ENCODE results near the gene TNFRSF8.

Gene TNFRSF8

DNA sequence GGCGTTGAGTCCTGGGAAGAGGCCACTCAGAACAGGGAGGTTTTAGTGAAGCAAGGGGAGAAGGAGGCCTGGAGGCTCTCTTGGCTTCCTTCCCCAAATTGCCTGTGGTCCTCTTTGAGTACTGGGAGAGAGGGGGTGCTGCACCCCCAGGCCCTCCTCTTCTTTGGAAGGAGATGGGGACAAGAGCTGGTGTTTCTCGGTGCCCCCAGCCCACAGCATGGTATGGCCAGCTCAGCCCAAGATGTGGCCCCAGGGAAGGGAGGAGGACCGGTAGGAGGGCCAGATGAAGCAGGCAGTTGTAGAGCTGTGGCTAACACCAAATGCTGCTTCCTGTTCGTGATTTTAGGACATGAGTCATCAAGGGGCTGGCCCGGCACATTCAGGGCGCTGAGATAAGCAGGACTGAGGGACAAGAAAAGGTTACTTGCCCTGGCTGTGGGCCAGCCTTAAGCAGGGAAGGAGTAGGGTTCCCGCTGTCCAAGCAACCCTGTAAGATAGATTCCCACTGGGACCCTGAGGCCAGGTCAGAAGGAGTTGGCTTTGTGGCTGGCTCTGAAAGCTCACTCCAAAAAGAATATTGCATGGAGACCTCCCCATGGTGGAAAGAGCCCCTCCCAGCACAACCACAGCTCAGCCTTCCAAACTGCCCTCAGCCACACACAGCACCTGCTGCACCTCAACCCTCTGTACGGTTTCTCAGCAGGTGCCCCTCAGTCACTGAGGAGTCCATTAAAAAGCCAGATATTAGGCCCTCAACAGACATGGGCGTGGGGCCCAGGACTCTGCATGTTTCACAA is 98.8 kb downstream of the TNFRSF8 start:
- peak; percentile 37 for FAIRE-seq

DNA sequence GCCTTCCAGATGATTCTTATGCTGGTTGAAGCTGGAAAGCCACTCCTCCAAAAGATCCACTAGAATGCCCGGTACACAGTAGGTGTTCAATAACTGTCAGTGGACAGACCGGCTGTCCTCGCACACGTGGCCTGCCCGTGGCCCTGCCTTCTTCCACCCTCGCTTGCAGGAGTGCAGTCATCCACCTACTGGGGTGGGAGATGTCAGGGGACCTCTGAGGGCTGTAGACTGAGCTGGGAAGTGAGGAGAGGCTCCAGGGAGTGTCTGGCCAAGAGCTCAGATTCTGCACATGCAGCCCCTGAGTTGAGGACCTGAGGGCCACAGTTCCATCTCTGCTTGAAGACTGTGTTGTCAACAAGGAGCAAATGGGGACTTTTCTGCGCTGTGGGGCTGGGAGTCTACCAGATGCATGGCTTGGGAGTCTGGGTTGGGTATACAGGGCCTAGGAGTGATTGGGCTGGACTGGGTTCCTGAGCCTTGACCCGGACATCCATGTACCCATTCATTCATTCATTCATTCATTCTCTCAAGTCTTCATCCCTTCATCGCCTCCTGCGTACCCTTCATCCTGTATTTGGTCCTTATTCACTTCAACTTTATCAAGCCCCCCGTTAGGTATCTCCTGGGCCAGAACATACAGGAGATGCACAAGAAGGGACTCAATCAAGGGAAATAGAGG is 99.5 kb downstream of the TNFRSF8 start:
- FAIRE-seq = no peak

DNA sequence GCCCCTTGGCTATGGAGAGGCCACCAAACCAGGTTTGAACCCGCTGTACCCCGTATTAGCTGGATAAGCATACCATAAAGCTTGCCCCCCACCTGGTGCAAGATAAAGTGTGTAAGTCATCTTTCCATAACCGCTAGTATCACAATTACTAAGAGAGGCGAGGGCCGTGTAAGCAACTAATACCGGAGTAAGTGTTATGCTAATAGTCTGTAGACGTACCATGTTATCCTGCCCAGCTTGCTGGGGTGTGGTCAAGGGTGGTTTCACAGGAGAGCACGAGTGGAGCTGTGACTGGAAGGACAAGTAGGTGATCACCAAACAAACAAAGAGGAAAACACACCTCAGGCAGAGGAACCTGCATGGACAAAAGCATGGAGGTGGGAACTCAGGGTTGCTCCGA is 100.1 kb downstream of the TNFRSF8 start:
- no peak for FAIRE-seq

DNA sequence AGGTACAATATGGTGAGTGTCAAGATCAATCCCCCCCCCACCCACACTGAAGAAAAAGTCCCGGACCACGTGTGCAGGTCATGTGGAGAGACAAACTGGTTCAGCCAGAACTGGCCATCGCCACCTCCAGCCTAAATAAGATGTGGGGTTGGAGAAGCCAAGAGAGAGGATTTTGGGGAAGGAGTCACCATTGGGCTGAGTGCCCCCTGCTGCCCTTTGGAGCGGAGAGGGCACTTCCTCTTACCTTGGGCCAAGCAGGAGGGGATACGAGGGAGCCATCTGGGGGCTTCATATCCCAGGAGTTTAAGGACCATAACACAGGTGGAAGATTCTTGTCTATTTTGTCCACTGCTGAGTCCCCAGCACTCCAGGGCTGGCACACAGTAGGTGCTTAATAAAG is 101.1 kb downstream of the TNFRSF8 start:
- FAIRE-seq = no peak

DNA sequence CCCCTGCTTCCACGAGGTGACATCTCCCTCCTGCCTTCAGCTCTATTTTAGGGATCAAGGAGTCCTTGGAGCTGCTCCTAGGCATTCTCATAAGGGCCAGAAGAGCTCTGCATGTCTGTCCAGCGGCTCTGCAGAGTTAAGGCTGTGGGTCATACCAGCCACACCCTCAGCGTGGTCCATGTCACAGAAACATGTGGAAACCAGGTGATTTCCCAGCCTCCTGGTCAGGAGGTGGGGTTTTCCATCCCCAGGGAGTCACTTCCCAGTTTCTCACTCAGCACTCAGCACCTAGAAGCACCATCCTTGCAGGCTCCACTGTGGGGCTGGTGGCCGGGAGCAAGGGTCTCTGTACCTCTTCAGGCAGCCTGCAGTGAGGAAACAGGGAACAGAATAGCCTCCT is 102.2 kb downstream of the TNFRSF8 start:
- no peak for FAIRE-seq

DNA sequence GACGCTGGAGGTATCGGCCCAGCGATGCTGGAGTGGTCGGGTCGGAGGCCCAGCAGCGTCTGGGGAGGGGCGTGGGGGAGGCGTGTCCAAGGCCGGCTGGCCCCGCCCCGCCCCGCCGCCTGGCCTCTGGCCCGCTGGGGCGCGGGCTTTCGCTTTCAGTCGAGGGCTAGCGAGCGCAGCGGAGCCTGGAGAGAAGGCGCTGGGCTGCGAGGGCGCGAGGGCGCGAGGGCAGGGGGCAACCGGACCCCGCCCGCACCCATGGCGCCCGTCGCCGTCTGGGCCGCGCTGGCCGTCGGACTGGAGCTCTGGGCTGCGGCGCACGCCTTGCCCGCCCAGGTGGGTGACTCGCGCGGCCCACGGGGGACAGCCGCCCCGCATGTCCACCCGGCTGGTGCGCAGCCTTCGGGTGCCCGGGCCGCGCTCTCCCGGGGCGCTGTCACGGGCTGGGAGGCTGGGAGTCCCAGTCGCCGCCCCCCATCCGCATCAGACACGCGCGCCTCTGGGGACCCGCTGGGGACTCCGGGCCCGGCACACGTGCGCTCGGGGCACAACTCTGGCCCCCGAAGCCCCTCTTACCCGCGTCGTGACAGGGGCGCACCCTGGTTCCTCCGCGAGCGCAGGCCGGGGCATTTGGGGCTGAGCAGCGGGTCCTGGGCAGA is 103.9 kb downstream of the TNFRSF8 start, which contains the start of gene TNFRSF1B:
Gene TNFRSF1B, plus strand, starts transcription at position 158 of the 659 bp plus-strand sequence. Its CDS starts 101 bp downstream, at position 259.
- FAIRE-seq = no peak

DNA sequence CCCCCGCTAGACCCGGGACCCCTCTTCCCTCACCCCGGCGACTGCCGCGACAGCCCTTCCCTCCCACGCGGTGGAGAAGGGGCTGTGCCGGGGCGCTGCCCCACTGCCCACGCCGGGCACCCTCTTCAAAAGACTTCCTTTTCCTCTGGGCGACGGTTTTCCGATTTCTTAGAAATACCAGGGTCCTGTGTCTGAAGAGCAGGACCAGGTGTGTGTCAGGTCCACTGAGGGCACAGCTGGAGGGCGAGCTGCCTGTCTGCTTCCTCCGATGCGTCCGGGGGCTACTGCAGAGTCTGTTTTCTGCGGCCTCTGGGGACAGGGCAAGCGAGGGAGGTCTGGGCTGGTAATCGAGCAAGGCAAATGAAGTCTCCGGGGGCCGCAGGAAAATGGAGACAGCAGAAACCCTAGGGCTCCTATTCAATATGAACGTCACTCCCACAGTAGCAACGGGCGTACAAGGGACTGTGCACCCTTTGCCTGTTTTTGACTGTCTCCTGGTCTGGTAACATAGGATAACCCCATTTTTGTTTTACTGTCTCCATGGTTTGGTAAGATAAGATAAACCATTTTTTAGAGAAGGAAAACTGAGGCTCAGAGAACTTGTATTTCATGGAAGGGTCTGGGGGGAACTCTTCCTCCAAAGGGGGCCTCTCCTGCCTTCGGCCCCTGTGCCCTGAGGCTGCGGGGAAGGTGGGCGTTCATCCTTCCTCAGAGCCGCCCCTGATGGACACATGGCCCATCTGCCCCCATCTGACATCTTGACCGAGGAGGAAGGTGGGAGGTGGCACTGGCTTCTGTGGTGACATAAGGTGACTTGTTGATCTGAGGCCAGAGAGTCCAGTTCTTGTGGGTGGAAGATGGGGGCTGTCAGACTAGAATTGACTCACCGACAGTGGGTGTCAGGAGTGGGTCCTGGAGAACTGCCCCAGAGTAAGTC is 104.7 kb downstream of the TNFRSF8 start:
- no peak for FAIRE-seq

DNA sequence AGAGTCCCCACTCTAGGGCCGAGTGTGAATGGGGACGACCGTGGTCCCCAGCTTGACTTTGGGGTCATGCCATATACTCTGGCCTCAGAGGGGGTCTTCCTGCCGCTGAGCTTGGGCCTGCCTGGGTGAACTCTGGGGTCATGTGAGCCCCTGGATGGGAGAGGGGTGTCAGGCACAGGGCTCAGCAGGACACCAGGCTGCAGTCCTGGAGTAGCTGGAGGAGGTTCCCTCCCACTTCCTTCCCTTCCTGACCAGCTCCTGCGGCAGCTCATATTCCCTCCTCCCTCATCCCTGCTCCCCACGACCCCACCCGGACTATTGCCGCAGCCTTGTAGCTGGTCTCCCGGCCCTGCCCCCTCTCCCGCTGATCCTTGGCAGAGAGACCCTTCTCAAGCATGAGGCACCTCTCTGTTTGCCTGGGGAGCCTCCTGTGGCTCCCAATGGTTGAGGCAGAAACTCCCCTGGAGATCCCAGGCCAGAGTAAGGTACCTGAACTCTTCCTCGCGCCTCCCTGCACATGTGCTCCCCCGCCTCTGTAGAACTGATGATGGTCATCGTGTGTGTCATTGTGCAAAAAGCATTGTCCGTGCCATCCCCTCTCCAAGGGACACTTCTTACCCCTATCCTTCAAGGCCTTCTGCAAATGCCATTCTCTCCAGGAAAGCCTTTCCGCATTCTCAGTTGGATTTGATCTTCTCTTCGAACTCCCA is 105.5 kb downstream of the TNFRSF8 start:
- no peak for FAIRE-seq

DNA sequence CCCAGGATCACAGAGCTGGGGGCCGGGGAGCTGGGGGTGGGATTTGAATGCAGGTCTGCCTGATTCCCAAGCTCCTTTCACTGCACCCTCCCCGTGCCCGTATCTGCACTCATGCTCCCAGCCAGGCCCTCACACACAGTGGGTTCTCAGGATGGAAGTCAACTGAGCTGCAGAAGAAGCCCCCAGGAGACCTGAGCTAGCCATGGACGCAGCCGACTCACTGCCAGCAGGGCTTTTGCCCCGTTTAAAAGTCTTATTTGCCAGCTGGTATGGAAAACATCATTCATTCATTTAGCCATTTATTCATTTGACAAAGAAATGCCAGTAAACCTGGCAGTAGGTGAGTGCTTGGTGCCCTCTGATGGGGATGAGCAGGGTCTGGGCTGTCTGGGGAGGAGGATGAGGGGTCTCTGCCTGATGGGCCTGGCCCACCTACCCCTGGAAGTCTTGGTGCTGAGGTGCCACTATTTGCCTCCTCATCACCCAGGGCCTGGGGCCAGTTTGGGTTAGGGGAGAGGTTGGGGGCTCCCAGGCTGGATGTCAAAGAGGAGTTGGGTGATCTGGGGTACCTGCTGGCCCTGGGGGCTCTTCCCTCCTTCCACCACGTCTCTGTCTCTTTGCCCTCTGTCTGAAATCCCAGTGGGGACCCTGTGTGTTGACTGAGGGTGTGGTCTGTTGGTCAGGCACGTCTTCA is 106.5 kb downstream of the TNFRSF8 start:
- FAIRE-seq = no peak

DNA sequence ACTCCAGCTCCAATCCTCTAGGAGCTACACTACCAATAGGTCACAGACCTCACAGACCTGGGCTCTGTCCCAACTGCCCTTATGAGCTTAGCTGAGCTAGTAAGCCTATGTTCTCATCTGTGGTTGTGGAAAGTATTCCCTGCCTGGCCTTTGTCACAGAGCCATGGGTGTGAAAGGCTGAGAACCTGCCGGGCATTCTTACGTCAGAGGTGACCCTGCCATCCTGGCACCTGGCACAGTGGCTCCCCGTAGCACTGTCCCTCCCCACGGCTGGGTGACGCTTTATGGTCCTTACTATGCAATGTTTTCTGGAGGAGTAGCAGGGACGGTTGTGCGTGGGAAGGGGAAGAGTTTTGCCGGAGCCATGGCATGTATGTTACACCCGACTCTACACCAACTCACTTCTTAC is 107.2 kb downstream of the TNFRSF8 start:
- FAIRE-seq = no peak

DNA sequence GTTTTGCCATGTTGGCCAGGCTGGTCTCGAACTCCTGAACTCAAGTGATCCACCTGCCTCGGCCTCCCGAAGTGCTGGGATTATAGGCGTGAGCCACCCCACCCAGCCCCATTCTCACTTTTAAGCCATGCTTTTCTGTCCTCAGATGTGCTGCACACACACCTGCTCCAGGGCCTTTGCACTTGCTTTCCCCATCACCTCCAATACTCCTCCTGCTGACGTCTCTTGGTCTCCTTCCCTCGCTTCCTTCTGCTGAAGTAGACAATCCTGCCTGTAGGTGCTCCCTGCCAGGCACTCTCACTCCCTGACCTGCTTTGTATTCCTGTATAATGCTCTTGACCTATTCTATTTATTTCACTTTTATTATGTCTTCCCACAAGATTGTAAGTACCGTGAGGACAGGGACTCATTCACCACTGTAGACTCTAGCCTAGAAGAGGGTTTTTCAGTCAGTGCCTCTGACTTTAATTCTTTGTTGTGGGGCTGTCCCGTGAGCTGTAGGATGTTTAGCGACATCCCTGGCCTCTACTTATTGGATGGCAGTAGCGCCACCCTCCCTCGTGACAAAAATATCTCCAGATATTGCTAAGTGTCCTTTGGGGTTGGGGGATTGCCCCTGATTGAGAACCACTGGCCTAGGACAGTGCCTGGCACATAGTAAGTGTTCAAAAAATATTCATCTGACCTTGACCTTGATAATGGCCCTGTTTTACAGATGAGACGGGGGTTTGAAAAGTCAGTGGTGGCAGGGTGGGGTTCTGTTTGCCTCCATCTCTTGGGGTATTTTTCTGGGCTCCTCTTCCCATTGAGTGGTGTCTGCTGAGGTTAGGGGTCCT is 108.3 kb downstream of the TNFRSF8 start:
- no peak for FAIRE-seq

DNA sequence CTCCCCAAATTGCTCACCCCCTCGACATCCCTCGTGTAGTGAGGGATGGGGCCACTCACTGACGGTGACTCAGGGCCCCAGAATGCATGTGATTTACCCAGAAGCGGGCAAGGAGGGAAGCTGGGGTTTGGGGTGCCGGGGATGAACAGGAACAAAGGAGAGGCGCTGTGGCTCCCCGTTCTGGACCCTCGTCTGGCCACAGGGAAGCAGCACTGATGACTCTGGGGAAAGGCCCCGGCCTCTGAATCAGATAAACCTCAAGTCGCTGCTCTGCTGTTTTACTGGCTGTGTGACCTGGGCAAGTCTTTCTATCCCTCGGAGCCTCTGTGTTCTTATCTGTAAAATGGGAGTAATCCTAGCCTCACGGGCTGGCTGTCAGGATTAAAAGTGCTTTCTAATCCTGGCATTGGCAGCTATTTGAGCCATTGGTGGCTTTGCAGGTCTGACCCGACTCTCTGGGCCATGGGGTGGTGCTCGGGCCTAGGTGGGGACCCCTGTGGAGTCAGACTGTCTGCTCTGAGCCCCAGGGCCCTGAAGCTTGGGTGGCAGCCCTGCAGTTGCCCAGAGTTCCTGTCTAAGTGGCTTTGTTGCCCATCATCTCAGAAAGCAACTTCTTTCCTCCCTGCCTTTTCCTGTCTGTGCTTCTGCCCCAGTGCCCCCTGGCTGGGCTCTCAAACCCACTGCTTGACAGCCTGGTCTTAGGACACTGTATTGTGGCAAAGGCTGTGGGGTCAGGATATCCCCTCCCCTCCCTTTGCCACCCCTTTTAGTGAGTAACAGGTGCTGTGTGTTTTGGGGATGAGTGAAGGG is 109.1 kb downstream of the TNFRSF8 start:
- no peak for FAIRE-seq

DNA sequence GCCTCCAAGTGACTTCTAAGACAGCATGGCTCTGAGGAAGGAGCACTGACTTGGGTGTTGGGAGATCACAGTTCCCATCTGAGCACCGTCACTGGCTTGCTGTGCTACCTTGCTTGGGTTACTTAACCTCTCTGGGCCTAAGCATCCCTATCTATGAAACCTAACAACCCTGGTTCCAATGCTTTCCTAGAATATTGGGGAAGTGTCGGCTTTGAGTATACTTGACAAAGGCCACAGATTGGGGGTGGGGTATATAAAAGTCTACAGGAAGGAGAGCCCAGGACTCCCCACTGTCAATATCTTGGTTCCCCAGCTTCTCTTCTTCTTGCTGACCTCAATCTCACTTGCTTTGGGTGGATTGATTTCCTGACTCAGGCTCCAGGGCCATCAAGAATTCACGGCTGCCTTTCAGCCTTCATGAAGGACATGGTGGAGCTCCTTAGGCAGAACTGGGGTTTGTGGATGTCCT is 110.0 kb downstream of the TNFRSF8 start:
- no peak for FAIRE-seq

DNA sequence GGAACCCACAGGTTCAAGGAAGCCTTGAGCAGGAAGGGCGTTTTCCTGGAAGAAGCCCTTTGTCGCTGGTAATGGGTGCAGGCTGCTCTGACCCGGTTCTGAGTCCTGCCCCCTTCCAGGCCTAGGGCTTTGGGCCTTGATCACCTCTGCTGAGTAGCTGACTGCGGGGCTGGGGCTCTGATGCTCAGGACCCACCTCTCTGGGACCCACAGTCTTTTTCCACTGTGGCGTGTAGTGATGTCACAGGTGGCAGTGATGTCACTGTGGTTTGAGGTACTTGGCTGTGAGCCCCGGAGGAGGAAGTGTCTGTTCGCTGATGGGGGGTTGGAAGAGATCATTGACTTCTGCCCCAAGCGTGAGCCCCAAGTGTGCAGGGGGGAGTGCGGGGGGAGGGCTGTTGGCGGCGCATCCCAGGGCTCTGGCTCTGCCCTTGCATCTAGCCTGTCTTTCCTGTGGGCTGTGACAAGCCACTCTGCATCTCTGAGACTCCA is 110.6 kb downstream of the TNFRSF8 start:
- FAIRE-seq = no peak

DNA sequence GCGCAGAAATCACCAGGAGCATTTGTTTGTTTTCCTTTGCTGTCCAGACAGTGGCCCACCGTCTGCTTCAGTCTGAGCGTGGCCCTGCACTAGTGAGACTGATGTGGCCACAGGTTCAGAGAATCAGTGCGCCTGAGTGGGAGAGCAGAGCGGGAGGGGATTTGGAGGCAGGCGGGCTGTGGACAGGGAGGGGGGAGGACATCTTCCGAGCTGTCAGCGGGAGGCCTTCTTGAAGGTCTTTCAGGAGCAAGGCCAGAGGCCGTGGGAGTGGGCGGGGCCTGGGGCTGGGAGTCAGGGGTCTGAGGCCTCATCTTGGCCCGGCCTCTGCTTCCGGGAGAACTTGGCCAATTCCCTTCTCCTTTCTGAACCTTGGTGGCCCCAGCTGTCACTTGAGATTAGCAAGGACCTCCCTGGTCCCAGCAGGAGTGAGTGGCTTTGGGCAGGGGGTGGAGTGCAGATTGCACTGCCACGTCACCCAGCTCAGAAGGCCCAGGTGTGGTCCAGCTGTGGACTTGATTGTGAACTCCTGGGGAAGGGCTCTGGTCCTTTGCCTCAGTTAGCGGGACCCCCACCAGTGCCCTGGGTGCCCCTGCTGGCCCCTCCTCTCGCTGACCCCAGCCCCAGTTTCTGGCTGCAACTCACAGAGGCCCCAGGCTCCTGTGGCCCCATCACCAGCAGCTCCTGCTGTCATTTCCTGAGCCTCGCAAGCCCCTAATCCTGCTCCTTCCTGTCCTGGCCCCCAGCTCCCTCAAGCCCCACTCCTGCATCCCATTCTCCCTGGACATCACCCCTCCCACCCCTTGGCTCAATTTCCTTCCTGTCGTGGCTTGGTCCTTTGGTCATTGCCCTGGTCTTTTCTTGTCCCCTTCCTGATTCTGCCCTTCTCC is 112.1 kb downstream of the TNFRSF8 start:
- FAIRE-seq = no peak

DNA sequence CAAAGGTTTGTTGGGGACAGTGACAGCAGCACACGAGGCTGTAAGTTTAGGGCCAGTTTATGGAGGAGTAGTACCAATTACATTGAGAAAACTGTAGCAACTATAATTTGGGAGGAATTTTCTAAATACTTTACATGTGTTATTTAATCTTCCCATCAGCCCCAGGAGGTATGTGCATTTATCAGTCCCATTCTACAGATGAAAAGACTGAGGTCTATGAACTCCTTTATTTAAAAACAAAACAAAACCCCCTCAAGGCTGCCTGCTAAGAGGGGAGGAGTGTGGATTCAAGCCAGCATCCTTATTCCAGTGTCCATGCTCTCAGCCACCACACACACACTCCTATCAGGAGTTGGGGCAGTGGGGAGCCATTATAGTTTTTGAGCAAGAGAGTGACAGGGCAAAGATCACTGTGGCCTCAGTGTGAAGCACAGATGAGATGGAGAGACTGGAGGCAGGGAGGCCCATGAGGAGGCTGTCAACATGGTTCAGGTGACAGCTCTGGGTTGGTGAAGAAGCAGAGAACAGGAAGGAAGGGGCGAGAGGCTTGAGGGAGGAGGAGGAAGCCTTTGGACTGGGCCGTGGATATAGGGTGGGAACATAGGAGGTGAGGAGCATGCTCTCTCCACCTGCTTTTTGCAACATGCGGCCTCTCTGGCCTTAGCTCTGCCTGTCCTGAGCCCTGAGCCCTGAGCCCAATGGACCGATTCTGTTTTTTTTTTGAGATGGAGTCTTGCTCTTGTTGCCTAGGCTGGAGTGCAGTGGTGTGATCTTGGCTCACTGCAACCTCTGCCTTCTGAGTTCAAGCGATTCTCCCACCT is 113.4 kb downstream of the TNFRSF8 start:
- no peak for FAIRE-seq
